ENCODE data around the gene KCNJ6. TPM values are rescaled to one million over a fixed set of nuclear protein-coding genes. Genes with fewer than 3 reads are reported as not detected.
"Not testable (repeated sequence)": the region's sequence is repeated elsewhere in the genome, so short reads cannot be mapped to it uniquely, and the experiment has no call there.

The KCNJ6 gene
- total and polyA plus RNA-seq, 4 donors: 0.01 TPM; not detected in 3

- TF ChIP-seq TAF1 (conservative IDR thresholded peaks at IDR 0.05) (no peak), SP1 (IDR thresholded peaks at IDR 0.05) (no peak), ATF3 (IDR thresholded peaks at IDR 0.05) (no peak)
Measured at GRCh38 chr21:37762606-37763005, 153.7 kb downstream of the KCNJ6 start (continued).

- DNase-seq (ENCODE audit: low spot score): not testable (repeated sequence)
Measured at GRCh38 chr21:37761406-37761805, 154.9 kb downstream of the KCNJ6 start.

GRCh38 chr21:37759777-37760176 lies 156.5 kb downstream of the KCNJ6 start:
- Histone ChIP-seq H3K9ac (ENCODE audit: low read depth in 1 of 2, low read length in 2 of 2) (no peak overlapping the region), H3K27me3 (ENCODE audit: control insufficient read depth in 4 of 4, insufficient read depth in 4 of 4, low read length in 3 of 4) (no peaks in the 10 kb centered on the region), H3K4me1 (ENCODE audit: control insufficient read depth in 4 of 4, insufficient read depth in 4 of 4, low read length in 3 of 4) (no peaks in the 10 kb centered on the region), H3K36me3 (ENCODE audit: control insufficient read depth in 4 of 4, insufficient read depth in 3 of 4, low read depth in 1 of 4, low read length in 3 of 4) (no peaks in the 10 kb centered on the region), H3K27ac (ENCODE audit: low read depth in 1 of 2, low read length in 2 of 2) (no peak overlapping the region), H3K4me3 (ENCODE audit: low read depth in 1 of 3, low read length in 3 of 3) (no peak overlapping the region), H3K9me3 (ENCODE audit: control insufficient read depth in 4 of 4, low read length in 3 of 4) (no peaks in the 10 kb centered on the region)
- no peak for DNase-seq (ENCODE audit: low spot score)
- TF ChIP-seq FOXA2 (IDR thresholded peaks at IDR 0.05) (no peak), TAF1 (conservative IDR thresholded peaks at IDR 0.05) (no peak)
- 85% methylated on average over 9 of the region's 9 CpGs for WGBS

More at GRCh38 chr21:37761406-37761805, 154.9 kb downstream of the KCNJ6 start:
- not testable (repeated sequence) for H3K9me3 ChIP-seq (ENCODE audit: control insufficient read depth in 4 of 4, low read length in 3 of 4); H3K27me3 ChIP-seq (ENCODE audit: control insufficient read depth in 4 of 4, insufficient read depth in 4 of 4, low read length in 3 of 4); H3K27ac ChIP-seq (ENCODE audit: low read depth in 1 of 2, low read length in 2 of 2); H3K4me1 ChIP-seq (ENCODE audit: control insufficient read depth in 4 of 4, insufficient read depth in 4 of 4, low read length in 3 of 4); H3K36me3 ChIP-seq (ENCODE audit: control insufficient read depth in 4 of 4, insufficient read depth in 3 of 4, low read depth in 1 of 4, low read length in 3 of 4); H3K4me3 ChIP-seq (ENCODE audit: low read depth in 1 of 3, low read length in 3 of 3); H3K9ac ChIP-seq (ENCODE audit: low read depth in 1 of 2, low read length in 2 of 2)
- 94% methylated on average over 4 of the region's 4 CpGs for WGBS

GRCh38 chr21:37758982-37759381 lies 157.3 kb downstream of the KCNJ6 start:
- Histone ChIP-seq H3K36me3 (ENCODE audit: control insufficient read depth in 4 of 4, insufficient read depth in 3 of 4, low read depth in 1 of 4, low read length in 3 of 4) (no peaks in the 10 kb centered on the region), H3K9me3 (ENCODE audit: control insufficient read depth in 4 of 4, low read length in 3 of 4) (no peaks in the 10 kb centered on the region), H3K27me3 (ENCODE audit: control insufficient read depth in 4 of 4, insufficient read depth in 4 of 4, low read length in 3 of 4) (no peaks in the 10 kb centered on the region), H3K9ac (ENCODE audit: low read depth in 1 of 2, low read length in 2 of 2) (no peak overlapping the region), H3K27ac (ENCODE audit: low read depth in 1 of 2, low read length in 2 of 2) (no peak overlapping the region), H3K4me1 (ENCODE audit: control insufficient read depth in 4 of 4, insufficient read depth in 4 of 4, low read length in 3 of 4) (no peaks in the 10 kb centered on the region), H3K4me3 (ENCODE audit: low read depth in 1 of 3, low read length in 3 of 3) (no peak overlapping the region)
- TF ChIP-seq HNF4G (IDR thresholded peaks at IDR 0.05): no peak
- TF ChIP-seq RAD21 (IDR thresholded peaks at IDR 0.05): peak; percentile 88 to 97
- no peak for TF ChIP-seq NR2F2 (IDR thresholded peaks at IDR 0.05)
- TF ChIP-seq MAX (IDR thresholded peaks at IDR 0.05): no peak
- TF ChIP-seq TAF1 (conservative IDR thresholded peaks at IDR 0.05): no peak
- TF ChIP-seq CTCF (IDR thresholded peaks at IDR 0.05; ENCODE audit: low read depth, low read length, missing input control): peak; percentile 79
- DNase-seq (ENCODE audit: low spot score): no peak
- 30% methylated on average over 7 of the region's 7 CpGs for WGBS

Measured in liver (tissue), 9 donors.